GM21619 (cell line): ENCODE data around the gene NYNRIN.

Experiments
- ATAC-seq: cut with Tn5 transposase; IDR thresholded peaks from one replicate; pipeline ENCODE4 v1.9.1; 2021; ENCODE audit not compliant: unreplicated experiment

The NYNRIN gene

GRCh38 chr14:24430143-24430681 is 31.4 kb downstream of the NYNRIN start:
- peak; percentile 60 for ATAC-seq

GRCh38 chr14:24430682-24431568 is 32.1 kb downstream of the NYNRIN start:
- ATAC-seq = peak; percentile 27

GRCh38 chr14:24431569-24432258 is 32.9 kb downstream of the NYNRIN start:
- peak; percentile 46 for ATAC-seq

GRCh38 chr14:24432259-24433131 is 33.7 kb downstream of the NYNRIN start:
- ATAC-seq = no peak

GRCh38 chr14:24434036-24434435 is 35.2 kb downstream of the NYNRIN start:
- ATAC-seq = no peak

GRCh38 chr14:24434676-24435075 is 35.9 kb downstream of the NYNRIN start:
- no peak for ATAC-seq

GRCh38 chr14:24435192-24435810 is 36.5 kb downstream of the NYNRIN start:
- no peak for ATAC-seq

- no peak for ATAC-seq
These were observed 37.2 kb downstream of the NYNRIN start for GRCh38 chr14:24435998-24436354.

GRCh38 chr14:24436355-24437019 is 37.7 kb downstream of the NYNRIN start:
- peak; percentile 46 for ATAC-seq

- no peak for ATAC-seq
These were observed 38.4 kb downstream of the NYNRIN start for GRCh38 chr14:24437020-24437735.

GRCh38 chr14:24437736-24438067 is 38.9 kb downstream of the NYNRIN start:
- no peak for ATAC-seq

GRCh38 chr14:24438223-24439097 is 39.7 kb downstream of the NYNRIN start:
- ATAC-seq = no peak

- no peak for ATAC-seq
These were observed 40.5 kb downstream of the NYNRIN start for GRCh38 chr14:24439257-24439656.

- no peak for ATAC-seq
These were observed 41.2 kb downstream of the NYNRIN start for GRCh38 chr14:24439830-24440605.

GRCh38 chr14:24440606-24441399 is 42.0 kb downstream of the NYNRIN start:
- ATAC-seq = no peak

- ATAC-seq = no peak
These were observed 42.7 kb downstream of the NYNRIN start for GRCh38 chr14:24441485-24441884.

- no peak for ATAC-seq
These were observed 43.1 kb downstream of the NYNRIN start for GRCh38 chr14:24441904-24442239.
